Stimulated activated CD8-positive, alpha-beta memory T cell treated with anti-CD3 and anti-CD28 coated beads, Interleukin-12 subunit alpha, Interleukin-12 subunit beta, amount 100 ng/mL, for 1 hour (primary cell): ENCODE data around the gene RNF7.
"Not testable (repeated sequence)": the region's sequence is repeated elsewhere in the genome, so short reads cannot be mapped to it uniquely, and the experiment has no call there.

Source experiments
- DNase-seq: peaks from one replicate; pipeline ENCODE4 v3.0.0-alpha.2; 2020; ENCODE audit warnings: low read depth

Gene RNF7

DNA sequence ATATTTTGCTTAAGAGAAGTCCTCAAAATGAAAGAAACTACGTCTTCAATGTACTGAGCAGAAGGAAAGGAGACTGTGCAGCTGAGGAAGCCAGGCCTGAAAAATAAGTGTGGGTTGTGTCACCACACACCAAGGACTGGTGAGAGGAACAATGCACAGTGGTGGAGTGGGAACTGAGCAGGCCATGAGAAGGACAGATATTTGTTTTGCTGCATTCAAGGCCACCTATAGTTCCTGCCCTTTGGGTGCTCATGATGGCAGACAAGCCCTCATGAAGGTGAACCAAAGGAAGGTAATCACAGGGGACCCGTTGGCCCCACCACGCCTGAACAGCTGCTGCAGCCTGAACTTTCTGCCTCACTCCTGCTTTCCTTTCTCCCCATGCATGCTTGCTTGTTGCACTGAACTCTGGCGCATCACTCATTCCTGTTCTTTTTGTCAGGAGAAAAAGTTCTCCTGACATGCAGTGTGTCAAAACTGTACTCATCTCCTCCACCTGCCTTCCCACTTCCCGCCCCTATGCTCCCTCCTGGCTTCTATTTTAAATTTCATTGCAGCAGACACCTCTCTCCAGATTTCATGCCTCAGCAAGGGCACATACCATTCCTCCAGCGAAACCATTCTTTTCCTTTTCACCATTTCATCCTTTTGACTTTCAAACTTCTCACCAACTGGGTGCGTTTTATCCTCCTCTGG lies 2.2 kb upstream of the RNF7 start:
- DNase-seq, result no peak

DNA sequence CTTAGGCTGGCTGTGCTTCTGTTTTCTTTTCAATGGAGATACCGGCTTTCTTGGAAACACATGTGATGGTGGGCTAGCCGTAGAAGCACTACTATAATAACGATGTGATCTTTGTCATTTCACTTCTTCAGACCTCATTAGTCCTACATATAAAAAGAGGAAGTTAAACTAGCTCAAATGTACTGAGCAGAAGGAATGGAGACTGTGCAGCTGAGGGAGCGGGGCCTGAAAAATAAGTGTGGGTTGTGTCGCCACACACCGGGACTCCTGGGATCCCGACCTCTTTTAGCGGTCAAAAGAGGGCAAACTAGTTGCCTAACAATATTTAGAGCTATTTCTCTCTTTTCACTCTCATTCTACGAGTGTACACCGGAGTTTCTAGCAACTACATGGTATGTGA lies 1.0 kb upstream of the RNF7 start:
- DNase-seq, result no peak

DNA sequence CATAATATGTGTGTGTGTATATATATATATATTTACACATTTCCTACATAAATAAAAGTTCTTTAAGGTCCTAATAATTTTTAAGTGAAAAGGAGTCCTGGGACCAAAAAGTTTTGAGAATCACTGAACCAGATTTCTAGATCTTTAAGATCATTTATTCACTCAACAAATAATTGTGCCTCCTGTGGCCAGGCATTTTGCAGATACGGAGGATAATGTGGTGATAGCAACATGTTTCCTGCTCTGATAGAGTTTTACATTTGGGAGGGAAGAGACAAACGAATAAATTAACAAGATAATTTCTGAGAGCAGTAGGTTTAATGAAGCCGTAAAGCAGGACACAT lies 448 bp upstream of the RNF7 start:
- DNase-seq, result no peak

DNA sequence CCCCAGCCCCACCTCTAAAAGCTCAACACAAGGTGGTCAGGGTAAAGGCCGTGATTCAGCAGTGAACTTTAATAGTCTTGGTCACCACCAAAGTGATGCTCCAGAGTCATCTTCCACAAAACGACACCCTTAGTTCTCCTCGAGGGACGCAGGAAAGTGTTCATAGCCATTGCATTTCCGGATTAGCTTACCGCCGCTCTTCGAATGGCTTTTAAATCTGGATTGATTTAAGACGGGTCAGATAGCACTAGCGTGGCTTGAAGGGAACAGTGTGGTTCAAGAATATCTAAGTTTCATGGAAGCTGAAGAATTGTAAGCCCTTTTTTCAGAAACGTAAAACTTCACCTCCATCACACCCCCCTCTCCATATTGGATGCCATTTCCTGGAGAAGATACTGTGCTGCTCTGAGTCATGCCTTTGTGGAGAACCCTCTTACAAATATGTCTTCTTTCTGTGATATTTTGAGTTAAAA lies 829 bp downstream of the RNF7 start:
- DNase-seq, result no peak

DNA sequence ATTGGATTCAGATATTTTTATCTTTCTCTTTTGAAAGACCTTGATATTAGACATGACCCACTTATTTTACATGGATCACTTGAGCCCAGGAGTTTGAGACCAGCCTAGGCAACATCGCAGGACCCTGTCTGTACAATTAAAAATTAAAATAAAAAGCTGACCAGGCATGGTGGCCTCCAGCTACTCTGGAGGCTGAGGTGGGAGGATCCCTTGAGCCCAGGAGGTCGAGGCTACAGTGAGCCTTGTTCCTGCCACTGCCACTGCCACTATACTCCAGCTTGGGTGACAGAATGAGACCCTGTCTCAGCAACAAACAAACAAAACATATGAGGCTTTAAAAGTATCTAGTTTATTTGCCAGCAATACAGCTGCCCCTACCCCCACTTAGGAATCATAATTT lies 1.6 kb downstream of the RNF7 start:
- DNase-seq, result no peak

DNA sequence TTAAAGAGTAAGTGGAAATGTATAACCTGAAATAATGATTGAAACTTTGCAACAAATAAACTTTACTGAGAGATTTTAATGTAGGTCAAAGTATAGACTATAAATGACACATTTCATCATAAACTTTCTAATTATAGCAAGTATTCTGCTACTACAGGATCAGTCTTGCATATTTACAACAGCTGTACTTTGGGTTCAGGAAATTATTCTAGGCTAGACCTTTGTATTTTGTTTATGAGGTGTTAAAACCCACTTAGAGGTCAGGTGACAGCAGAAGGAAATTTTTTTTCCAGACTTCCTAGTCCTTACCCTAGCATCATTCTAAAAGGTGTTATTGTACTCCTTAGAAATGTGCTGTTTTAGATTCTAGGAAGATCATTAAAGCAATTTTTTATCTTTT lies 2.3 kb downstream of the RNF7 start:
- no peak for DNase-seq

DNA sequence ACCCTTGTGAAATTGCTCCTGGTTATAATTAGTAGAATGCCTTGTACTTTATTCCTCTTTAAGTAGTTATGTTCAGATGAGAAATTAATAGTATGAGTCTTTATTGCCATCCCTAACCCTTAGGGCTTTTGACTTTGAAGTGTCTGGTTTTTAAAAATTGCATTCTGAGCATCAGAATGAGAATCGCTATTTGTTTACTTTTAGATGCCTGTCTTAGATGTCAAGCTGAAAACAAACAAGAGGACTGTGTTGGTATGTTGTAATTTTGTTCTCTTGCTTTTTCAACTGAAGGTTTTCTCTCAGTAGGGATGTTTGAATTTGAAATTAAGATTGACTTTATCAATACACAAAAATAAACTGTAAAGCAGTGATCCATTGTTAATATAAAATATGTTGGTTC lies 5.2 kb downstream of the RNF7 start:
- no peak for DNase-seq

DNA sequence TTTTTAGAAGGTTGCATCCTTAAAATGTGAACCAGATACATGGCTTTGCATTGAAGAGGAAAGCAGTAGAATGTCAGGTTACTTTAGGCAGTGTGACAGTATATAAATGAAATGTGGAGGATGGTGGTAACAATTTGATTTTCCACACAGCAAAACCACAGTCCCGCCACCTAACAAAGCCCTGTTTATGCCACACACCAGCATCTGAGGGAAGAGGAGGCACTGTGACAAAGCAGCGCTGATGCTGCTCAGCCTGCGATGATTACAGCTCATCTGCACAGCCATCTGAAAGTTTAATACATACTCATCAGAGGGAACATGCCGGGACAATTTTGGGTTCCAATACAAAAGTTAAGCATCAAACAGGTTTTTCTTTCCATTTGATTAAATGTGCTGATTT lies 8.9 kb downstream of the RNF7 start:
- DNase-seq, result no peak

DNA sequence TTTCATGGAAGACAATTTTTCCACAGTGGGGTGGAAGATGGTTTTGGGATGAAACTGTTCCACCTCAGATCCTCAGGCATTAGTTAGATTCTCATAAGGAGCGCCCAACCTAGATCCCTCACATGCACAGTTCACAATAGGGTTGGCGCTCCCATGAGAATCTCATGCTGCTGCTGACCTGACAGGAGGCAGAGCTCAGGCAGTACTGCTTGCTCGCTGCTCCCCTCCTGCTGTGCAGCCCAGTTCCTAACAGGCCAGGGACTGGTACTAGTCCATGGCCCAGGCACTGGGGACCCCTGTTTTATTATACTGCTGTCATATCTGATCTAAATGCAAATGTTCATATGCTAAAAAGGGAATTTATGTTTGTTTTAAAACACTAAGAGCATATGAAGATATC lies 15.3 kb downstream of the RNF7 start:
- no peak for DNase-seq

DNA sequence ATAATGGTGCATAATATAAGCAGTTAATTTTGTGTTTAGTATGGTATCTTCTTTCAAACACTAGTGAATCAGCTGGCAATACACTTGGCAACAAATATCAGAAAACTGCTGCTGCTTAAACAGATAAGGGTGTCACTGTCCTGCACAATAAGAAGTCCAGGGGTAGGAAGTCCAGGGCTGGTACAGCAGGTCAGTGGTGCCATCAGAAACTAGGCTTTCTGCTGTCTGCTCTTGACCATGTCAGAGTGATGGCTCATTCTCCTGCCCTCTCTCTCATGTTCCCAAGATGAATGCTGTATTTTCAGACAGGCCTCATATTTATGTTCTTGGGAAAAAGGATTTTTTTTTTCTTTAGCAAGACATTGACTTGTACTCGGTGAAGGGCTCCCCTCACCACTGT lies 15.9 kb downstream of the RNF7 start:
- no peak for DNase-seq

DNA sequence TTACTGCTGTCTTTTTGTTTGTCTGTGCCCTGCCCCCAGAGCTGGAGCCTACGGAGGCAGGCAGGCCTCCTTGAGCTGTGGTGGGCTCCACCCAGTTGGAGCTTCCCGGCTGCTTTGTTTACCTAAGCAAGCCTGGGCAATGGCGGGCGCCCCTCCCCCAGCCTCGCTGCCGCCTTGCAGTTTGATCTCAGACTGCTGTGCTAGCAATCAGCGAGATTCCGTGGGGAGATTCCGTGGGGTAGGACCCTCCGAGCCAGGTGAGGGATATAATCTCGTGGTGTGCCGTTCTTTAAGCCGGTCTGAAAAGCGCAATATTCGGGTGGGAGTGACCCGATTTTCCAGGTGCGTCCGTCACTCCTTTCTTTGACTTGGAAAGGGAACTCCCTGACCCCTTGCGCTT lies 24.5 kb downstream of the RNF7 start:
- not testable (repeated sequence) for DNase-seq

DNA sequence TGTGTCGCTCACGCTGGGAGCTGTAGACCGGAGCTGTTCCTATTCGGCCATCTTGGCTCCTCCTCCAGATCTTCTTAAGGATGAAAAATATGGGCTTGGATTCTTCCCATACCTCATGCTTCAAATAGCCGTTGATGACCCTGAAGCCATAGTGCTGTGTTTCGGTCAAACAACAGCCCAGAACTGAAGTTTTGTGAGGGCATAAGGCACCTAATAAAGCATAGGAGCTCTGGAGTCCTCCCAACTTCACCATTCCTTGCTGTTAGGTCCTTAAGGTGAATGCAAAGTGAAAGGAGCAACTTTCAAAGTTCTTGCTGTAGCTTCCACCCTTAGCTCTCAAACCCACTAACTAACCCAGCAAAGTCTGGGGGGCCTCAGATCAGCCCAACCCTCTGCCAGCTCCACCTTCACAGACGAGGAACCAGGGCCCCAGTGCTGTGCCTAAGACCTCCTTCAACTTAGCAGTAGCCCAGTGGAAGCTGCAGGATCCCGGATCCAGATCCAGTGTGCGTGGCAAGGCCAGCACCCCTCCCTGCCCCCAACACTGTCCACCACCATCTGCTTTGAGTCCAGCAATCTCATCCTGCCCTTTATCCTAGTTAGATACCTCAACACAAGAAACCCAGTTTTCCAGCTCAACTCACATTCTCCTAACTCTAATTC lies 25.1 kb downstream of the RNF7 start, which contains the start of gene GRK7:
TSS of gene GRK7 (plus strand) at position 321 of the 663 bp plus-strand sequence. CDS start 14,877 bp downstream, outside the sequence.
- no peak for DNase-seq

DNA sequence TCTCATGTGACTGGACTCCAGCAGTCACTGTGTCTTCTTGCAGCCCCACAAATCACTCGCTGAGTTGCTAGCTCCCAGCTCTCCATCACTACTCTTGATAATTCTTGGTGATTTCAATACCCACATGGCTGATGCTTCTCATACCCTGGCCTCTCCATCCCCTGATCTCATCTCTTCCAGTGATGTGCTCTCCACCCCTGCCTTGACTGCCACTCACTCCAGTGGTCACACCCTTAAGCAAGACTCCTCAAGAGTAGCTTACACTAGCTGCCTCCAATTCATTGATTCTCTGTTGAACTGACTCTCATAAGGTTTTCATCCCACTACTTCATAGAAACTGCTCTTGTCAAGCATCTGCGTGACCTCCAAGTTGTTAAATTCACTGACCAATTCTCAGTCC lies 25.9 kb downstream of the RNF7 start:
- DNase-seq, result no peak

DNA sequence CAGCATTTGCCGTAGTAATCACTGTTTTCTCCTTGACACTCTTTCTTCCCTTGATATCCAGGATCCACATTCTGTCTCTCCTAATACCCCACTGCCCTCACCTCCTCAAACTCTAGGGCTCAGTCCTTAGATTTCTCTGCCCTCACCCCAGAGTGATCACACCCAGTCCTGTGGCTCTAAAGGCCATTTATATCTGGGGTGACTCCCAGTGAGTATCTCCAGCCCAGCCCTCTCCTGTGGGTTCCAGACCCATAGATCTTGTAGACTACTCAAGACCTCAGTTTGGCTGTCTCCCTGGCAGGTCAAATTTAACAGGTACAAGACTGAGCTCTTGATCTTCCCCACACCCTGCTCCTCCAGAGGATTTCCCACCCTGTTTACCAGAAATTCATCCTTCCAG lies 26.4 kb downstream of the RNF7 start:
- no peak for DNase-seq

DNA sequence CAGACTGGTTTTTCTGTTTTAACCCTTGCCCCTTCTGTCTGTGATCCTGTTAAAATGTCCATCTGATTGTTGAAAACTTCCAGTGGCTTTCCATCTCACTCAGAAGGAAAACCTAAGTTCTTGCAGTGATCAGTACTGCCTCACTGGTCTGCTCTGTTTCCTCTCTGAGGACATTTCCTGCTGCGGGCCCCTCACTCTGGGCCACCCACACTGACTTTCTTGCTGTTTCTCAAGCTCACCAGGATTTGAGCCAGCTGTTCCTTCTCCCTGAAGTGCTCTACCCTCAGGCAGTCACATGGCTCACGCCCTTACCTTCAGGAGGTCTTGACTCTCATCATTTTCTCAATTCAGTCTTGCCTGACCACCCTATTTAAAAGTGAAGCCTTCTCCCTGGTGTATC lies 26.9 kb downstream of the RNF7 start:
- DNase-seq, result no peak

DNA sequence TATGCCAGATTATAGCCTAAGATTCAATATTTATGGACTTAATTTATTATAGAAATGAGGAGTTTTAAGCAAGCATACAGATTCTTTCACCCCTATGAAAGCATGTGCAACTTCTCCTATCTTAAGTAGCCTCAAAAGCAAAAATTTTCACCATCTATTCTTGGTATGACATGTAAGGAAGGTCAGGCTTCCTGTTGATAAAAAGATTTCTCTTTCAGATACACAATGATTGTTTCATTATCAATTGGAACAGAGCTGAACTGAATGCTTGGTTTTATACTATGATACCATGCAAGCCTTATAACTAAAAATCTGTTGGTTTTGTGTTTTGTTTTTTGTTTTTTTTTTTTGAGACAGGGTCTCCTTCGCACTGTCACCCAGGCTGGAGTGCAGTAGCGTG lies 29.0 kb downstream of the RNF7 start:
- no peak for DNase-seq

DNA sequence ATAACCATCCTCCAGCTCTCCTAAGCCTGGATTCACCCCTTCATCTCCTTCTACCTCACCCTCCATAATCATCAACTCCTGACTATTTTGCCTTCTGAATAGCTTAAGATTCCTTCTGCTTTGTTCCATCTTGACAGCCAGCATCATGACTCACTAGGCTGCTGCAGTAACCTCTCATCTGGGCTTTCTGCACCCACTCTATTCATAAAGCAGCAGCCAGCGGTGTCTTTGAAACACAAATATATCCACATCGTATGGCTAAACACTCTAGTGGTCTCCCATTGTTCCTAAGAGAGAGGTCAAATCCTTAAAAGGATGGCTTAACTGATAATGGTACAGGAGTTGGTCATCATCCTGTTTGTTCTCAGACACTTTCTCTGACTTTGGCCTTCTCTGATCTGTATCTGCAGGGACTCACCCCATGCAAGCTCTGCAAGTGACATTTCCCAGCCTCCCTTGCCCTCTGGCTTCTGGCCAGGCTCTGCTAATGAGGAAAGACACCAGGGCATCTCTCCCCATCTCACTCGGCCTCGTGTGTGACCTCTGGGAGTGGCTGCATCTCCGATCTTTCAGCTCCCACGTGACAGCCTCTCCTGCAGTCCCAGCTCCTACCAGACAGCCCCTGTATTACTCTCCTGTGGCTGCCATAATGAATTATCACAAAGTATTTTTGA lies 31.3 kb downstream of the RNF7 start:
- no peak for DNase-seq

DNA sequence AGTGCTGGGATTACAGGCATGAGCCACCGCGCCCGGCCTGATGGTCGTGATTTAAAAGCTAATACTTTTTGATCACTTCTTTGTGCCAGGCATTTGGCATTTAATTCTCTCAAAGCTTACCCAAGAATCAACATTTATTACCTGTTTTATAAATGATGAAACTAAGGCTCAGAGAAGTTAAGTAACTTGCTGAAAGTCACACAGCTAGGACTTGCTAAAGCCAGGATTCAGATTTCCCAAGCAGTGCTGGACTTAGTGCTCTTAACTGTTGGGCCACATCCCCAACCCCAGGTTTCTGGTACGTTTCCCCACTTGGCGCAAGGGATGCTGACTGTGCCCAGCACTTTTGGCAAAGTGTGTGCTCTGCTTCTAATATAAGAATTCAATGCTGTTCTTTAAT lies 35.6 kb downstream of the RNF7 start:
- no peak for DNase-seq

DNA sequence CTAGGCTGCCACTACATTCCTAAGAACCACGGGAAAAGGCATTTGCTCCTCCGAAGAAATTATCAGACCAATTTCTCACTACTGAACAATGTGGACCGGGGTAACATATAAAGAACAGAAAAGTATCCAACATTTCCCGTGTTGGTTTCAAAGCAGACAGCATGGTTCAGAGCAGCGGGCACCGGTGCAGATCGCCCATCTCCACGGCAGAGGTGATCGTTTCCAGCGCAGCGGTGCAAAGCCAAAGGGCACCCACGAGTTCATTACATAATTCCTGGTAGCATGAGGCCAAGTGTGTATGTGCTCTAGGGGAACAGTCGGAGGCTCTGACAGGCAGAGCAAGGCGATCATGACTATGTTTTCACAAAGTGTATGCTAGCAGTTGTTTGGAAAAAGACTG lies 38.3 kb downstream of the RNF7 start:
- no peak for DNase-seq

DNA sequence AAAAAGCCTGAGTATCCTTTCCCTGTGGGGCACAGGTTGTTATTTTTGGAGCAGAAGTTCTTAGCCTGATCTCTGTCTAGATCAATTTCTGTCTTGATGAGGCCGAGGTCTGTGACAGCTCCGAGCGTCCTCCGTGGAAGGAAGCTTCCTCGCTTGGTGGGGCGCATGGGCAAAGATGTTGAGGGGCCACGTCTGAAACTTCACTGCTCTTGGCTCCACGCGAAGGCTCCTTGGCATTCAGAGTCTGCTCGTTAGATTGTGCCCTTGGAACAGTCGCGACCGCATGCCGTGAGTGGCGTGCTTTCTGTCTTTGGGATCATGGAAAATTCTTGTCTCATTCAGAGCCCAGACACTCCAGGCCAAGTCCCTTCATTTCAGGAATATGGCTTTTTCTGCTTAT lies 38.8 kb downstream of the RNF7 start:
- DNase-seq, result no peak

DNA sequence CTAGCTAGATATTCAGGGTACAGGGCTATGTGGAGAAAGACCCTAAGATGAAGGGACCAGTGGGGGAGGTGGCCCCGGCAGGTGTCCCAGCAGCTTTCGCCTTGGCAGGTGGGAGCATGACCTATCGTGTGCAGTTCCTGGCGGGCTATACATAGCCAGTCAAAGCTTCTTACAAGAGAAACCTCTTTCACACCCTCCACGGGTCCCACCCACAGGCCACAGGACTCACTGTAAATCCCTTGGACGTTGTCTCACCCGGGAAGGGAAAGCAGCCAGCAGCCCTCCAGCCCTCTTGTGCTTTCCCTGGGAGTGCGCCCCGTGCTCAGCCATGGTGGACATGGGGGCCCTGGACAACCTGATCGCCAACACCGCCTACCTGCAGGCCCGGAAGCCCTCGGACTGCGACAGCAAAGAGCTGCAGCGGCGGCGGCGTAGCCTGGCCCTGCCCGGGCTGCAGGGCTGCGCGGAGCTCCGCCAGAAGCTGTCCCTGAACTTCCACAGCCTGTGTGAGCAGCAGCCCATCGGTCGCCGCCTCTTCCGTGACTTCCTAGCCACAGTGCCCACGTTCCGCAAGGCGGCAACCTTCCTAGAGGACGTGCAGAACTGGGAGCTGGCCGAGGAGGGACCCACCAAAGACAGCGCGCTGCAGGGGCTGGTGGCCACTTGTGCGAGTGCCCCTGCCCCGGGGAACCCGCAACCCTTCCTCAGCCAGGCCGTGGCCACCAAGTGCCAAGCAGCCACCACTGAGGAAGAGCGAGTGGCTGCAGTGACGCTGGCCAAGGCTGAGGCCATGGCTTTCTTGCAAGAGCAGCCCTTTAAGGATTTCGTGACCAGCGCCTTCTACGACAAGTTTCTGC lies 40.1 kb downstream of the RNF7 start:
- DNase-seq, result no peak

DNA sequence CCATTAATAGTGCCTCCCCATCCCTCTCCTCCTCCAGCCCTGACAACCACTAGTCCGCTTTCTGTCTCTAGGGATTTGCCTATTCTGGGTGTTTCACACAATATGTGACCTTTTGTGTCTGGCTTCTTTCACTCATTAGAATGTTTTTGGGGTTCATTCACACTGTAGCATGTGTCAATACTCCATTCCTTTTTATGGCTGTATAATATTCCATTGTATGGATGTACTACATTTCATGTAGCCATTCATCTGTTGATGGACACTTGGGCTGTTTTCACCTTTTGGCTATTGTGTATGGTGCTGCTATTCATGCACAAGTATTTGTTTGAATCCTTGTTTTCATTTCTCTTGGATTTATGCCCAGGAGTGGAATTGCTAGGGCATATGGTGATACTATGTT lies 41.6 kb downstream of the RNF7 start:
- DNase-seq, result no peak
